Liver (tissue), 9 donors: ENCODE measurements around the gene TNN. TPM values are rescaled to one million over a fixed set of nuclear protein-coding genes. Genes with fewer than 3 reads are reported as not detected.

Experiments
- DNase-seq: peaks from one replicate; pipeline ENCODE4 v3.0.0-alpha.2; 2017; ENCODE audit warnings: low spot score
- H3K27ac ChIP-seq, 2 donors: one replicate each; pipeline ENCODE4 v1.7.0; 2013; ENCODE audit warnings: inconsistent platforms in 2 of 2, low read length in 2 of 2, control low read depth in 1 of 2, low read depth in 1 of 2, mild to moderate bottlenecking in 1 of 2
- H3K27me3 ChIP-seq, 4 donors: one replicate each; pipeline versions ENCODE4 v1.6.1 to v1.7.0; 2013; ENCODE audit warnings: low read length in 3 of 4, inconsistent platforms in 1 of 4, mild to moderate bottlenecking in 1 of 4, moderate library complexity in 1 of 4; ENCODE audit not compliant: control insufficient read depth in 4 of 4, insufficient read depth in 4 of 4
- H3K36me3 ChIP-seq, 4 donors: one replicate each; pipeline versions ENCODE4 v1.6.1 to v1.7.0; 2013; ENCODE audit warnings: low read length in 3 of 4, mild to moderate bottlenecking in 3 of 4, low read depth in 1 of 4, moderate library complexity in 1 of 4; ENCODE audit not compliant: control insufficient read depth in 4 of 4, insufficient read depth in 3 of 4
- H3K4me1 ChIP-seq, 4 donors: one replicate each; pipeline versions ENCODE4 v1.6.1 to v1.7.0; 2013; ENCODE audit warnings: low read length in 3 of 4, mild to moderate bottlenecking in 3 of 4, moderate library complexity in 1 of 4; ENCODE audit not compliant: control insufficient read depth in 4 of 4, insufficient read depth in 4 of 4
- H3K4me3 ChIP-seq, 3 donors: one replicate each; pipeline versions ENCODE4 v1.6.1 to v1.7.0; 2013; ENCODE audit warnings: low read length in 3 of 3, control low read depth in 1 of 3, low read depth in 1 of 3, mild to moderate bottlenecking in 1 of 3
- H3K9ac ChIP-seq, 2 donors: one replicate each; pipeline ENCODE4 v1.7.0; 2013; ENCODE audit warnings: low read length in 2 of 2, mild to moderate bottlenecking in 2 of 2, moderate library complexity in 2 of 2, control low read depth in 1 of 2, low read depth in 1 of 2
- H3K9me3 ChIP-seq, 4 donors: one replicate each; pipeline versions ENCODE4 v1.6.1 to v1.7.0; 2013; ENCODE audit warnings: low read length in 3 of 4; ENCODE audit not compliant: control insufficient read depth in 4 of 4
- ATF3 ChIP-seq: IDR thresholded peaks from 2 replicates; pipeline ENCODE4 v1.6.1; 2016; ENCODE audit warnings: antibody characterized with exemption
- CTCF ChIP-seq: fragments of 150-350 bp; IDR thresholded peaks from 2 replicates; pipeline ENCODE4 v1.5.1; 2017; ENCODE audit warnings: improper control_type of control experiment, low read depth, low read length; ENCODE audit not compliant: missing input control
- EGR1 ChIP-seq, 2 donors: IDR thresholded peaks; 2 replicates each; pipeline ENCODE4 v1.6.1; 2016 to 2018; ENCODE audit warnings: antibody characterized with exemption in 2 of 2, low read depth in 2 of 2
- FOXA1 ChIP-seq: IDR thresholded peaks from 2 replicates; pipeline ENCODE4 v1.6.1; 2016; ENCODE audit warnings: antibody characterized with exemption
- FOXA2 ChIP-seq: IDR thresholded peaks from 2 replicates; pipeline ENCODE4 v1.6.1; 2016; ENCODE audit warnings: antibody characterized with exemption
- GABPA ChIP-seq, 2 donors: IDR thresholded peaks in 1 of 2; conservative IDR thresholded peaks in 1 of 2; 2 replicates each; pipeline ENCODE4 v1.6.1; 2016; ENCODE audit warnings: antibody characterized with exemption in 2 of 2, mild to moderate bottlenecking in 1 of 2, moderate library complexity in 1 of 2
- HNF4A ChIP-seq, 2 donors: conservative IDR thresholded peaks; 2 replicates each; pipeline ENCODE4 v1.6.1; 2016; ENCODE audit warnings: antibody characterized with exemption in 2 of 2, mild to moderate bottlenecking in 2 of 2
- HNF4G ChIP-seq: IDR thresholded peaks from 2 replicates; pipeline ENCODE4 v1.6.1; 2016; ENCODE audit warnings: antibody characterized with exemption
- JUND ChIP-seq, 2 donors: IDR thresholded peaks; 2 replicates each; pipeline ENCODE4 v1.6.1; 2016; ENCODE audit warnings: antibody characterized with exemption in 2 of 2
- MAX ChIP-seq: IDR thresholded peaks from 2 replicates; pipeline ENCODE4 v1.6.1; 2016; ENCODE audit warnings: antibody characterized with exemption
- NR2F2 ChIP-seq: IDR thresholded peaks from 2 replicates; pipeline ENCODE4 v1.6.1; 2016; ENCODE audit warnings: antibody characterized with exemption
- RAD21 ChIP-seq, 2 donors: IDR thresholded peaks; 2 replicates each; pipeline ENCODE4 v1.6.1; 2016; ENCODE audit warnings: antibody characterized with exemption in 2 of 2, mild to moderate bottlenecking in 2 of 2
- REST ChIP-seq: IDR thresholded peaks from 2 replicates; pipeline ENCODE4 v1.6.1; 2016; ENCODE audit warnings: antibody characterized with exemption, mild to moderate bottlenecking
- RXRA ChIP-seq, 2 donors: IDR thresholded peaks; 2 replicates each; pipeline ENCODE4 v1.6.1; 2017 to 2018; ENCODE audit warnings: antibody characterized with exemption in 2 of 2, mild to moderate bottlenecking in 1 of 2
- SP1 ChIP-seq: IDR thresholded peaks from 2 replicates; pipeline ENCODE4 v1.6.1; 2018; ENCODE audit warnings: antibody characterized with exemption, mild to moderate bottlenecking
- TAF1 ChIP-seq: conservative IDR thresholded peaks from 2 replicates; pipeline ENCODE4 v1.6.1; 2016; ENCODE audit warnings: antibody characterized with exemption, mild to moderate bottlenecking
- YY1 ChIP-seq: IDR thresholded peaks from 2 replicates; pipeline ENCODE4 v1.6.1; 2016; ENCODE audit warnings: antibody characterized with exemption, mild to moderate bottlenecking
- ZBTB33 ChIP-seq: IDR thresholded peaks from 2 replicates; pipeline ENCODE4 v1.6.1; 2016; ENCODE audit warnings: antibody characterized with exemption
- WGBS: extraction: QIAGEN DNeasy Blood & Tissue Kit; methylation state at CpG from one replicate; pipeline ENCODE4 v1.1.7; 2013; 5-methylcytosine and 5-hydroxymethylcytosine counted together
- polyA plus RNA-seq, 2 donors: library from polyadenylated mRNA; stranded (reverse) in 1 of 2; unstranded in 1 of 2; fragments of 200-250 nt in 1 of 2; fragments of >200 nt in 1 of 2; fragmentation: Nextera tagmentation in 1 of 2; extraction: Ambion mirVana in 1 of 2; gene quantifications; one replicate each; pipeline versions ENCODE4 v1.2.1 to v1.2.3, GENCODE V29; 2013 to 2015
- total RNA-seq, 2 donors: library from RNA; depleted of rRNA; stranded (reverse); fragments of >200 nt; gene quantifications; one replicate each; pipeline ENCODE4 v1.2.3, GENCODE V29; 2014
- donor health status: healthy.
- donor health status: healthy.
- donor health status: healthy.
- donor health status: healthy.
- donor health status: healthy.

Gene TNN
- total and polyA plus RNA-seq, 4 donors: 0.11 to 1.8 (median 0.80) TPM

- Histone ChIP-seq H3K27me3 (no peaks in the 10 kb centered on the region), H3K4me3 (no peak overlapping the region), H3K4me1 (peaks cover 0 to 37% (median 26%) of the 10 kb centered on the region in 4 donors), H3K36me3 (no peaks in the 10 kb centered on the region), H3K9ac (no peak overlapping the region), H3K9me3 (no peaks in the 10 kb centered on the region), H3K27ac (no peak overlapping the region)
- WGBS: 86% methylated on average over 6 of the region's 6 CpGs
- no peak for DNase-seq
- TF ChIP-seq YY1 (no peak), MAX (no peak), RAD21 (IDR thresholded peaks at IDR 0.05) (no peak), EGR1 (IDR thresholded peaks at IDR 0.05; ENCODE audit: low read depth in 2 of 2) (no peak), FOXA2 (no peak), CTCF (no peak), JUND (IDR thresholded peaks at IDR 0.05) (no peak), ZBTB33 (no peak), GABPA (IDR thresholded peaks at IDR 0.05 in 1 of 2, conservative IDR thresholded peaks at IDR 0.05 in 1 of 2) (no peak), SP1 (no peak), ATF3 (no peak), REST (no peak), FOXA1 (no peak), HNF4G (no peak), HNF4A (conservative IDR thresholded peaks at IDR 0.05) (no peak), NR2F2 (no peak), TAF1 (no peak), RXRA (IDR thresholded peaks at IDR 0.05) (no peak)
Observed at GRCh38 chr1:175133673-175134435, 66.2 kb downstream of the TNN start.
